ENCODE measurements around the gene FLII.

FLII gene

DNA sequence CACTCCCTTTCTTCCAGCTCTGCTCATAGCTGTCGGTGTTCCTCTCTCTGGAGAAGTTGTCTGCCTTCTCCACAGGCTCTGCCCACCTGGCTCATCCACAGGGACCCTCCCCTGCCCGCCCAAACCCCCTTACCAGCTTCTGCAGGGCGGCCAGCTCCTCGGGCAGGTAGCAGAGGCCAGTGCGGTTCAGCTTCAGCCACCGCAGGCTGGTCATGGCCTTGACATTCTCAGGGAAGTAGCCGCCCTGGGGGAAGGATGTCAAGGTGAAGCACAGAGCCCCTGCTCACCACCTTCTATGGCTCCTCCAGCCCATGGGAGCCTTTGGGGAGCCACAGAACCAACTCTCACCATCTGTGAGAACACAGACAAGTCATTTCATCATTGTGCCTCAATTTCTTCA, 1.8 kb downstream of the FLII start:
- Histone ChIP-seq H3K27ac (no peak overlapping the region), H3K4me3 (no peak overlapping the region), H3K9ac (ENCODE audit: insufficient read length) (no peak overlapping the region), H3K36me3 (ENCODE audit: insufficient read depth, low read length) (no peaks in the 10 kb centered on the region; the same call in 1 of the 2 replicates), H3K9me3 (ENCODE audit: low read depth, low read length) (no peaks in the 10 kb centered on the region)
- DNase-seq (ENCODE audit: low read depth, low spot score): no peak
- no peak for TF ChIP-seq FOXP2 (optimal IDR thresholded peaks at IDR 0.05; ENCODE audit: control extremely low read depth, extremely low read length, insufficient read depth)
- no peak for TF ChIP-seq EZH2 (IDR thresholded peaks at IDR 0.05)
- TF ChIP-seq POLR2AphosphoS5 (IDR thresholded peaks at IDR 0.05; ENCODE audit: borderline replicate concordance, low read depth, low read length): no peak

DNA sequence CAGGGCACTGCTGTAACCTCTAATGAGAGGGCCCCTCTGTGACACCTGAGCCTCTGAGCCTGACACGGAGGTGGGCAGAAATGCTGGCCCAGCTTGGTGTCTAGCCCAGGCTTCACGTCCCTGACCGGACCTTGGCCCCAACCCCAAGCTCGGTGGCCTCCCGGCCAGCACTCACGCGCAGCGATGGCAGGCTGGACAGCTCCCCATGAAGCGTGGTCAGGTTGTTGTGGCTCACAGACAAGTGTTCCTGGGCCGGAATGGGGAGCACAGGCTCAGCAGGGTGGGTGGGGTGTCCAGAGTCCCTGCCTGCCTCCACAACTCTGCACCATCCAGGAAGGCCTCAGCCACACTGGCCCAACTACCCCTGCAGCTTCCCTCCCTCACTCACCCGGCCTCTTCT, 2.2 kb downstream of the FLII start:
- no peak overlapping the region for H3K9ac ChIP-seq (ENCODE audit: insufficient read length)
- H3K27ac ChIP-seq: no peak overlapping the region
- H3K36me3 ChIP-seq (ENCODE audit: insufficient read depth, low read length): no peaks in the 10 kb centered on the region; the same call in 1 of the 2 replicates
- no peak overlapping the region for H3K4me3 ChIP-seq
- no peak for TF ChIP-seq POLR2AphosphoS5 (IDR thresholded peaks at IDR 0.05; ENCODE audit: borderline replicate concordance, low read depth, low read length)
- no peak for TF ChIP-seq FOXP2 (optimal IDR thresholded peaks at IDR 0.05; ENCODE audit: control extremely low read depth, extremely low read length, insufficient read depth)
- TF ChIP-seq EZH2 (IDR thresholded peaks at IDR 0.05): no peak
- DNase-seq (ENCODE audit: low read depth, low spot score): no peak
- H3K9me3 ChIP-seq (ENCODE audit: low read depth, low read length): no peaks in the 10 kb centered on the region

DNA sequence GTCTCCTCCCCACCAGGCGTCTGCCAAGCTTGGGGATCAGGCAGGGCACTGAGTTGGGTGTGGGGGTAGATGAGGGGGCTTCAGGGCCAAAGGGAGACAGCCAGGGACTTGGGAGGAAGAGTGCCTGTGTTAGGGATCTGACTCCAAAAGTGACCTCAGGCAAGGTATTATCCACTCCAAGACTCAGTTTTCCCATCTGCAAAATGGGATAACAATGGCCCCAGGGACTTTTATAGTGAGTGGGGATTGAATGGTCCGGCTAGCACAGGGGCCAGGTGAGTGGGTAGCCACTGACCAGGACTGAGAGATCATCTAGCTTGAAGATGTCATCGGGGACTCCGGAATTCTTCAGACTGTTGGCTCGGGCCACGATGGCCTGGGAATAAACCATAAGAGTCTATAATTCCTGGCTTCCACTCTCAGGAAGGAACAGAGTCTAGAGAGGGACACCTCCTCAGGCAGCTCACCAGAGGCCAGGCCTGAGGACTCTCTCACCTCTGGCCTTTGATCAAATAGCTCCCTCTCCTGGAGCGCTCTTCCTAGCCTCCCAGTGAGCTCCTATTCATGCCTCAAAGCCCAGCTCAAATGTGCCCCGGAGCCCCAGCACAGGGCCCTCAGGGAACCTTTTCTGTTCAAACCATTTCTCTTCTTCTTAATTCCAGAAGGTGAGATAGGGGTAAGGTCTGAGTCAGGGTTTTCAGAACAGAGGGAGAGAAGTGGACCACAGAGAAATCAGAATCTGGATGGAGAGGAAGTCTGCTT, 3.5 kb downstream of the FLII start:
- DNase-seq (ENCODE audit: low read depth, low spot score): no peak
- no peak overlapping the region for H3K27ac ChIP-seq
- TF ChIP-seq FOXP2 (optimal IDR thresholded peaks at IDR 0.05; ENCODE audit: control extremely low read depth, extremely low read length, insufficient read depth): no peak
- TF ChIP-seq POLR2AphosphoS5 (IDR thresholded peaks at IDR 0.05; ENCODE audit: borderline replicate concordance, low read depth, low read length): no peak
- TF ChIP-seq EZH2 (IDR thresholded peaks at IDR 0.05): no peak
- no peaks in the 10 kb centered on the region for H3K9me3 ChIP-seq (ENCODE audit: low read depth, low read length)
- no peaks in the 10 kb centered on the region; the same call in 1 of the 2 replicates for H3K36me3 ChIP-seq (ENCODE audit: insufficient read depth, low read length)
- no peak overlapping the region for H3K9ac ChIP-seq (ENCODE audit: insufficient read length)
- H3K4me3 ChIP-seq: no peak overlapping the region

DNA sequence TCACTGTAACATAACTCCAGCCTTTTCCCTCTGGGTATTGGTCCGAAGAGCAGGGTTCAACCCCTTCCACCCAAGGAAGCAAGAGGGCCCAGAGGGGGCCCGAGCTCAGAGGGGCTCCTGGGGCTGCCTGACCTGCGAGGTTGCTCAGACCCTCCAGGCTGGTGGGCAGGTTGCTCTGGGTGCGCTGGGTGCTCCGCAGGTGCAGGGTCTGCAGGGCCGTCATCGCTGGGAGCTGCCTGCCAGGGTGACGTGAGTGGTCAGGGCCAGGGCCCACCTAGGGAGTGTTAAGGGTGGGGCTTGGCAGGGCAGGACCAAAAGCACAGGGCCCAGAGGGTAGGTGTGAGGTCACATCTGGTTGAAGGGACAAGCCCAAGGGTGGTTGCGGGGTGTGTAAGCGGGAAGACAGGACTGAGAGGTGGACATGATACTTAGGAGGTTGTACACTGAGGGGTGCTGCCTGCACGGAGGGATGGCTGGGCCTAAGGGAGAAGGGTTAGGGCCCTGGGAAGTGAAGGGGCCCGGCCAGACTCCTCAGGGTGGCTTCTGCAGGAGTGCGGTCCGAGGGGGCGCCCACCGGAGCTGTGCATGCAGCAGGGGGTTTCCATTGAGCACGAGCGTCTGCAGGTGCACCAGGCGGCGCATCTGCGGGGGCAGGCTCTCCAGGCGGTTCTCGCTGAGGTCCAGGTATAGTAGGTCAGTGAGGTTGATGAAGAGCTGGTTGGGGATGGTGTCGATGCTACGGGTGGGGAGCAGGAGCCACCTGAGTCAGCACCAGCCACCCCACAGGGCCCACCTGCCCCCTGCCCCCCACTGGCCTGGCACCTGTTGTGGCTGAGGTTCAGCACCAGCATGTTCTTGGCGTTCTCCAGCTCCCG, 4.4 kb downstream of the FLII start:
- no peak overlapping the region for H3K9ac ChIP-seq (ENCODE audit: insufficient read length)
- H3K4me3 ChIP-seq: no peak overlapping the region
- no peaks in the 10 kb centered on the region for H3K9me3 ChIP-seq (ENCODE audit: low read depth, low read length)
- no peak for DNase-seq (ENCODE audit: low read depth, low spot score)
- no peak overlapping the region for H3K27ac ChIP-seq
- TF ChIP-seq EZH2 (IDR thresholded peaks at IDR 0.05): no peak
- TF ChIP-seq FOXP2 (optimal IDR thresholded peaks at IDR 0.05; ENCODE audit: control extremely low read depth, extremely low read length, insufficient read depth): no peak
- TF ChIP-seq POLR2AphosphoS5 (IDR thresholded peaks at IDR 0.05; ENCODE audit: borderline replicate concordance, low read depth, low read length): no peak
- no peaks in the 10 kb centered on the region; the same call in 1 of the 2 replicates for H3K36me3 ChIP-seq (ENCODE audit: insufficient read depth, low read length)

DNA sequence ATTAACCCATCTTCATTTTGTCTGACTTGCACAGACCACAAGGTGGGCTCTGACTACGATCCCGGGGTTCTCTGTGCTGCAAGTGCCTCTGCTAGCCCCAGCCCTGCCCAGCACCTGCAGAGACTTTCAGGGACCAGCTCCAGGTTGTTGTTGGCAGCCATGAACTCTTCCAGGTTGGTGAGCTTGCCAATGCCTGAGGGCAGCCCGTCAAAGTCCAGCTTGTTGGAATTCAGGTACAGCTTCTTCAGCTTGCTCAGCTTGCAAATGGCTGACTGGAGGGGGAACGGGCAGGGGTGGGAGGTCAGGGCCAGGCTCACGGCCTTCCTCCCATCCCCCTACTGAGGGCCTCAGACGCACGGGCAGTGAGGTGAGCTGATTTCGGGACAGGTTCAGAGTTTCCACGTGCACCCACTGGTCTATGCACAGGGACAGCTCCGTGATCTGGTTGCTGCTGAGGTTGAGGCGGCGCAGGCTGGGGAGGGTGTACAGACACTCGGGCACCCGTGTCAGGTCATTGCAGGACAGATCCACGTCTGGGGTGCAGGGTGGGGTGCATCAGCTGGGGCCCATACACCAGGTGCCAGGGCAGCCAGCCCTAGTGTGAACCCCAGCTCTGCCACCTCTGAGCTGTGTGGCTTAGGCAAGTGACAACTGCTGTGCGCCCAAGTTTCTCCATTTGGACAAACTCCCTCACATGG, 5.2 kb downstream of the FLII start:
- Histone ChIP-seq H3K4me3 (no peak overlapping the region), H3K27ac (no peak overlapping the region), H3K9me3 (ENCODE audit: low read depth, low read length) (no peaks in the 10 kb centered on the region), H3K9ac (ENCODE audit: insufficient read length) (no peak overlapping the region), H3K36me3 (ENCODE audit: insufficient read depth, low read length) (no peaks in the 10 kb centered on the region; the same call in 1 of the 2 replicates)
- DNase-seq (ENCODE audit: low read depth, low spot score): no peak
- TF ChIP-seq POLR2AphosphoS5 (IDR thresholded peaks at IDR 0.05; ENCODE audit: borderline replicate concordance, low read depth, low read length) (no peak), EZH2 (IDR thresholded peaks at IDR 0.05) (no peak), FOXP2 (optimal IDR thresholded peaks at IDR 0.05; ENCODE audit: control extremely low read depth, extremely low read length, insufficient read depth) (no peak)

DNA sequence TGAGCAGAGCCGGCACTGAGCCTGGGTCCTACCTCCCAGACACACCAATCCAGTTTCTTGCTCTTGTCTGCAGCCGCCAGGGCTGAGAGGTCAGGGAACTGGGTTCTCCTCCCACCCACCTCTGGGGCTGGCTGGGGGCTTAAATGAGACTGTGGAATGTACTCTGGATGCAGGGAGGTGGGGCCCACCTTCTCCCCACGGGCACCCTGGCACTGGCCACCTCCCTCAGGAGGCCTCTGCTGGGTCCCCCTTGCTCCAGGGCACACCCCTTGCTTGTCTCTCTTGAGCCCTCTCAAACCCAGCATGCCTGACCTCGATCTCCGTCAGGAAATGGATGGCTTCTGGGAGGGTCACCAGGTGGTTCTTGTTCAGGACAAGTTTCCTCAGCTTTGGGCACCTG, 6.4 kb downstream of the FLII start:
- H3K27ac ChIP-seq: no peak overlapping the region
- no peaks in the 10 kb centered on the region; the same call in 1 of the 2 replicates for H3K36me3 ChIP-seq (ENCODE audit: insufficient read depth, low read length)

DNA sequence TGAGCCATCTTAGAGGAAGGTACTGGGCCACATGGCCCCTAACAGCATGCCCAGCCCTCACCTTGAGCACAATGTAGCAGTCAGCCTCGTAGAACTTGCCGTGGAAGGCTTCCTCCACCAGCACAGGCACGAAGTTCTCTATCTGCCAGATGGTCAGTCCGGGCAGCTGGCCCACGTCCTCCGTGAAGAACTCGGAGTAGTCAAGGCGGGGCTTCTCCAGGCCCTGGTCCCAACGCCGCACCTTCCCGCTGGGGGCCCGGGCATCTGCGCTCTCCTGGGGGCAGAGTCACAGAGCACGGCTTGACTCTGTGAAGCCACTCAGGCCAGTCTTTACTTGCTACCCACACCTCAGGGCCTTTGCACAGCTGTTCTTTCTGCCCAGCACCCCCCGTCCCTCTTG, 7.3 kb downstream of the FLII start:
- no peaks in the 10 kb centered on the region for H3K9me3 ChIP-seq (ENCODE audit: low read depth, low read length)
- TF ChIP-seq POLR2AphosphoS5 (IDR thresholded peaks at IDR 0.05; ENCODE audit: borderline replicate concordance, low read depth, low read length): no peak
- no peak for TF ChIP-seq FOXP2 (optimal IDR thresholded peaks at IDR 0.05; ENCODE audit: control extremely low read depth, extremely low read length, insufficient read depth)
- TF ChIP-seq EZH2 (IDR thresholded peaks at IDR 0.05): no peak
- H3K9ac ChIP-seq (ENCODE audit: insufficient read length): no peak overlapping the region
- no peak for DNase-seq (ENCODE audit: low read depth, low spot score)
- H3K27ac ChIP-seq: no peak overlapping the region
- H3K4me3 ChIP-seq: no peak overlapping the region
- H3K36me3 ChIP-seq (ENCODE audit: insufficient read depth, low read length): no peaks in the 10 kb centered on the region; the same call in 1 of the 2 replicates

More for the DNA sequence above, 6.4 kb downstream of the FLII start:
- Histone ChIP-seq H3K4me3 (no peak overlapping the region), H3K9me3 (ENCODE audit: low read depth, low read length) (no peaks in the 10 kb centered on the region), H3K9ac (ENCODE audit: insufficient read length) (no peak overlapping the region)
- DNase-seq (ENCODE audit: low read depth, low spot score): no peak
- TF ChIP-seq EZH2 (IDR thresholded peaks at IDR 0.05) (no peak), POLR2AphosphoS5 (IDR thresholded peaks at IDR 0.05; ENCODE audit: borderline replicate concordance, low read depth, low read length) (no peak), FOXP2 (optimal IDR thresholded peaks at IDR 0.05; ENCODE audit: control extremely low read depth, extremely low read length, insufficient read depth) (no peak)

DNA sequence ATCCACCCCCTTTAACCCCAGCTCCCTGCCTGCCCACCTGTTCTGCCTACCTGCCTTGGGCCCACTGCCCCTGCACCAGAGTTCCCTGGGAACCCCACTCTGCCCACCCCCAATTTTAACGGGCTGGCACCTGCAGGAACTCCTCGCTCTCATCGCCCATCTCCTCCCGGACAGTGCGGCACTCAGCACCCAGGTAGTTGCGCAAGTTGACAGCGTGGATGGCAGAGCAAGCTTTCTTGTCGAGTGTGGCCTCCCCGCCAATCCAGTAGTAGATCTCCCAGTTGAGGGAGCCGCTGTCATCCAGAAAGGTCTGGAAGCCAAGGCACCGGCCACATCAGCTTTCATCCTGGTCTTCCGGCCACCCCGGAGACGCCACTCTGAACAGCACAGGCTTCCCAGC, 7.8 kb downstream of the FLII start:
- Histone ChIP-seq H3K4me3 (no peak overlapping the region), H3K36me3 (ENCODE audit: insufficient read depth, low read length) (peaks cover under 1% of the 10 kb centered on the region; the same call in 1 of the 2 replicates), H3K27ac (no peak overlapping the region), H3K9me3 (ENCODE audit: low read depth, low read length) (no peaks in the 10 kb centered on the region), H3K9ac (ENCODE audit: insufficient read length) (no peak overlapping the region)
- DNase-seq (ENCODE audit: low read depth, low spot score): no peak
- TF ChIP-seq POLR2AphosphoS5 (IDR thresholded peaks at IDR 0.05; ENCODE audit: borderline replicate concordance, low read depth, low read length) (no peak), FOXP2 (optimal IDR thresholded peaks at IDR 0.05; ENCODE audit: control extremely low read depth, extremely low read length, insufficient read depth) (no peak), EZH2 (IDR thresholded peaks at IDR 0.05) (no peak)
